Uterus (tissue), 4 donors: ENCODE data around the gene STKLD1. TPM values are rescaled to one million over a fixed set of nuclear protein-coding genes. Genes with fewer than 3 reads are reported as not detected.
A peak's percentile ranks its signal among the peaks of the same experiment; 100 is the strongest.

Experiments
- DNase-seq, 2 donors: peaks; one replicate each; pipeline ENCODE4 v3.0.0-alpha.2; 2019 to 2020
- H3K27ac ChIP-seq, 2 donors: fragments of 200-600 bp; sonication (generic); 1 replicate in 1 of 2; 2 replicates in 1 of 2; pipeline ENCODE4 v1.5.1; 2016 to 2018
- H3K27me3 ChIP-seq, 2 donors: fragments of 200-600 bp; sonication (generic); one replicate each; pipeline ENCODE4 v1.5.1; 2018 to 2019; ENCODE audit warnings: control low read depth in 1 of 2
- H3K36me3 ChIP-seq, 2 donors: fragments of 200-600 bp; sonication (generic); one replicate each; pipeline ENCODE4 v1.5.1; 2019; ENCODE audit warnings: control low read depth in 1 of 2
- H3K4me1 ChIP-seq, 2 donors: fragments of 200-600 bp; sonication (generic); one replicate each; pipeline ENCODE4 v1.5.1; 2018 to 2019; ENCODE audit warnings: control low read depth in 1 of 2
- H3K4me3 ChIP-seq, 2 donors: fragments of 200-600 bp; sonication (generic); 1 replicate in 1 of 2; 2 replicates in 1 of 2; pipeline ENCODE4 v1.5.1; 2018 to 2019; ENCODE audit warnings: mild to moderate bottlenecking in 1 of 2
- H3K9me3 ChIP-seq, 2 donors: fragments of 200-600 bp; sonication (generic); one replicate each; pipeline ENCODE4 v1.5.1; 2019; ENCODE audit warnings: control low read depth in 1 of 2
- POLR2A ChIP-seq, 2 donors: fragments of 450-650 bp; IDR thresholded peaks; one replicate each; pipeline ENCODE4 v1.6.1; 2016; ENCODE audit warnings: antibody characterized with exemption in 2 of 2, mild to moderate bottlenecking in 1 of 2, moderate library complexity in 1 of 2
- intact Hi-C: fragments of 100-400 bp; cut with DNase I; formaldehyde crosslinking; loops from one replicate; pipeline ENCODE4 v1.15.1; 2023; ENCODE audit warnings: low total_unique reads
- total RNA-seq, 4 donors: library from RNA; depleted of rRNA in 3 of 4; stranded (reverse); fragments of >200 nt in 3 of 4; gene quantifications; one replicate each; pipeline versions ENCODE4 v1.1.0 to v1.2.4, GENCODE V29; 2014 to 2023
- TF ChIP-seq, protein P1 (sequence below), 4 experiments: fragments of 200-600 bp in 2 of 4; fragments of 450-650 bp in 2 of 4; sonication (generic) in 2 of 4; IDR thresholded peaks; one replicate each; pipeline ENCODE4 v1.5.1; 2016 to 2019; ENCODE audit warnings: antibody characterized with exemption in 4 of 4, mild to moderate bottlenecking in 2 of 4, moderate library complexity in 1 of 4
- donor health status: DM: yes; HTN: yes; CAD: no.

The STKLD1 gene
- total RNA-seq, 4 donors from 2014 or later: 0.88 to 1.7 (median 1.5) TPM; not detected in 1

- H3K36me3 ChIP-seq: no peaks in the 10 kb centered on the region
These were observed 30.6 kb upstream of the STKLD1 start for GRCh38 chr9:133345596-133345995.

DNA sequence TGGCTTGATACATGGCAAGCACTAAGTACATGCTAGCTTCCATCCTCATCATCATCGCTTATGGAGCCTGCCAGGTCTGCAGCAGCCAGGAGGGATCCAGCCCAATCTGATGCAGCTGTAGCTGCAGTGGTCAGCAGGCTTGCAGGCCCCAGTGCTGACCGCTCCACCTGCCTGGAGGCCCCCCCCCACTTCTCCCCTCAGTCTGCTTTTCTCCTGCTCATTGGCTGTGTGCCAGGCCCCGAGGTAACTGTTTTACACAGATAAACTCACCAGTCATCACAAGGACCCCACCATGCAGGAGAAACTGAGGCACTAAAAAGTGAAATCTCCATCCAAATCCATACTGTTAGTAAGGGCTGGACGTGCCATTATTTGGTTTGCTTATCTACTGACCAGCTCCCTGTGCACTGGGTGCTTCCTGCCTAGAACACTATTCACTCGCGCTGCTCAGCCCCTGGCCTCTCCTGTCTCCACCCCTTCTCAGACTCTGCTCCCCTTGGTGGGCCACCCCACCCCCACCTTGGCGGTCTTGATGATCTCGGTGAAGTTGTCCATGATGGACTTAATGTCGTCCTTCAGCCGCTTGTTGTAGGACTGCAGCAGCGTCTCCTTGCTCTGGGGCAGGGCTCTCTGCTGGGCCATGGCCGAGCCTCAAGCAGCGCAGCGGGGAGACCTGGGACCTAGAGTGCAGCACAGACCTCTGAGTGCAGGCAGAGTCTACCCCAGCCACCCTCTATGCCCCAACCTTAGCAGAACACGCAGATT lies 30.0 kb upstream of the STKLD1 start:
- Histone ChIP-seq H3K9me3 (no peaks in the 10 kb centered on the region), H3K27ac (peak overlapping the region; percentile 76 to 91), H3K4me1 (peaks cover 0 to 15% of the 10 kb centered on the region in 2 donors), H3K27me3 (no peaks in the 10 kb centered on the region), H3K36me3 (no peaks in the 10 kb centered on the region), H3K4me3 (peak overlapping the region in 1 of 2 donors; percentile 93)
- TF ChIP-seq, protein P1, sequence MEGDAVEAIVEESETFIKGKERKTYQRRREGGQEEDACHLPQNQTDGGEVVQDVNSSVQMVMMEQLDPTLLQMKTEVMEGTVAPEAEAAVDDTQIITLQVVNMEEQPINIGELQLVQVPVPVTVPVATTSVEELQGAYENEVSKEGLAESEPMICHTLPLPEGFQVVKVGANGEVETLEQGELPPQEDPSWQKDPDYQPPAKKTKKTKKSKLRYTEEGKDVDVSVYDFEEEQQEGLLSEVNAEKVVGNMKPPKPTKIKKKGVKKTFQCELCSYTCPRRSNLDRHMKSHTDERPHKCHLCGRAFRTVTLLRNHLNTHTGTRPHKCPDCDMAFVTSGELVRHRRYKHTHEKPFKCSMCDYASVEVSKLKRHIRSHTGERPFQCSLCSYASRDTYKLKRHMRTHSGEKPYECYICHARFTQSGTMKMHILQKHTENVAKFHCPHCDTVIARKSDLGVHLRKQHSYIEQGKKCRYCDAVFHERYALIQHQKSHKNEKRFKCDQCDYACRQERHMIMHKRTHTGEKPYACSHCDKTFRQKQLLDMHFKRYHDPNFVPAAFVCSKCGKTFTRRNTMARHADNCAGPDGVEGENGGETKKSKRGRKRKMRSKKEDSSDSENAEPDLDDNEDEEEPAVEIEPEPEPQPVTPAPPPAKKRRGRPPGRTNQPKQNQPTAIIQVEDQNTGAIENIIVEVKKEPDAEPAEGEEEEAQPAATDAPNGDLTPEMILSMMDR (IDR thresholded peaks at IDR 0.05): no peak
- TF ChIP-seq POLR2A (IDR thresholded peaks at IDR 0.05): no peak
- peak in 1 of 2 donors; percentile 49 for DNase-seq
- intact Hi-C loops: no loop called here

More at GRCh38 chr9:133345596-133345995, 30.6 kb upstream of the STKLD1 start:
- no peak overlapping the region for H3K27ac ChIP-seq
- intact Hi-C loops: no loop called here
- peaks cover 0 to 15% of the 10 kb centered on the region in 2 donors for H3K4me1 ChIP-seq
- no peaks in the 10 kb centered on the region for H3K9me3 ChIP-seq
- TF ChIP-seq POLR2A (IDR thresholded peaks at IDR 0.05): no peak
- TF ChIP-seq, protein P1 (IDR thresholded peaks at IDR 0.05): no peak
- H3K4me3 ChIP-seq: no peak overlapping the region
- DNase-seq: no peak
- no peaks in the 10 kb centered on the region for H3K27me3 ChIP-seq

DNA sequence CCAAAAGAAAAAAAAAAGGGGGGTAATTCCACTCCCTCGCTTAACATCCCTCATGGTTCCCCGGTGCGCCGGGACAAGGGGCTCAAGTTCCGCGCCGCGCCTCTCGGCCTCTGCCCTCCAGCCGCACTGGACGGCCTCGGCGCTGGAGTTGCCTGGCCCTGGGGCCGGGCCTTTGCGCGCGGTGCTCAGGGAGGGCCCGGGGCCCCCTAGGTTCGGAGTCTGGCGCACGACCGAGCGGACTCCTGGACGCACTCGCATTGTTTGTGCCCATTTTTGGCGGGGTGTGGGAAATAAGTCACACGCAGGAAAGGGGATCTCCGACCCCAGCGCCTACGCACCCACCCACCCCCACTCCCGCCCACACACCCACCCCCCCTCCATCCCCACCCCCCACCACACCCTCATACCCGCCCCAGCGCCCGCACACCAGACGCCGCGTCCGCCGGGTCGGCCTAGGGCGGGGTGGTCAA lies 28.6 kb upstream of the STKLD1 start:
- Histone ChIP-seq H3K9me3 (no peaks in the 10 kb centered on the region), H3K27me3 (no peaks in the 10 kb centered on the region), H3K27ac (peak overlapping the region; percentile 76 to 91), H3K4me1 (peaks cover 0 to 15% of the 10 kb centered on the region in 2 donors), H3K4me3 (peak overlapping the region; percentile 64 to 93), H3K36me3 (no peaks in the 10 kb centered on the region)
- DNase-seq: peak in 1 of 2 donors; percentile 49
- TF ChIP-seq, protein P1 (IDR thresholded peaks at IDR 0.05): peak in 1 of 4 experiments; percentile 15
- no peak for TF ChIP-seq POLR2A (IDR thresholded peaks at IDR 0.05)
- intact Hi-C loops: no loop called here

DNA sequence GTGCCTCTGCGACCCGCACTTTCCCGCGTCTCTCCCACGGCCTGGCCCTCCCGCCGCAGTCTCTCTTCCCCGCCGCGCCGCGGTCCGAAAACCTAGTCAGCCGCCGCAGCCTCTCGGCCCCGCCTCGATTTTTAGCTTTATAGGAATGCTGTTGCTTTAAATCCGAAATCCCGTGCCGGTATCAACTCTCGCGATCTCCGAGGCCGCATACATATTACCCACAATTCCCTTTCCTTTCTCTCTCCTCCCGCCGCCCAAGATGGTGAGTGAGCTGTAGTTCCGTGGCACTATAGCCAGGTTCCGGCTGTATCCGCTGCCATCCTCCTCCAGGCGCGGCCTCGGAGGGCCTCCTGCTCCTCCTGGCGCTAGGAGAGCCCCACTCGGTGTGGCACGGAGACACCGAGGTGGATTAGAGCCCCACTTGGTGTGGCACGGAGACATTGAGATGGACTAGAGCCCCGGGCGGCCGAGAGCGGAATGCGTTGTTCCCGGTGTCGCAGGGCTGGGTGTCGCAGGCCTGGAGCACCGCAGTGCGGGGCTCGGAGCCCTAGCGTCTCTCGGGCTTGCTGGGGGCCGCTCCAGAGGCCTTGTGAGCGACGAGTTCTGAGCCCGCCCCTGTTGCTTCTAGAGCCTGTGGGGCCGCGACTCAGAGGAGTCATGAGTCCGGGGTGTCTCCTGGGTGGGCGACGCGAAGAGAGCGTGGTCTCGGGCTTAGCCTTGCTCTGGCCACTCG lies 28.0 kb upstream of the STKLD1 start, which contains the start of the genes MED22 and RPL7A:
MED22 (minus strand) TSS at position 147 of the 733 bp plus-strand sequence. CDS start 1,469 bp downstream, outside the sequence.
RPL7A (plus strand) TSS at position 234 of the 733 bp plus-strand sequence; CDS start at position 260, 26 bp downstream.
- Histone ChIP-seq H3K27ac (peak within 1 kb of the TSS; percentile 76 to 91), H3K4me3 (peak within 1 kb of the TSS; percentile 64 to 93), H3K27me3 (no peaks in the 10 kb centered on the region), H3K4me1 (peaks cover 0 to 15% of the 10 kb centered on the region in 2 donors), H3K36me3 (no peaks in the 10 kb centered on the region), H3K9me3 (no peaks in the 10 kb centered on the region)
- TF ChIP-seq POLR2A (IDR thresholded peaks at IDR 0.05): peak; percentile 63 to 82
- TF ChIP-seq, protein P1 (IDR thresholded peaks at IDR 0.05): peak in 3 of 4 experiments; percentile 16 to 28 (median 24)
- intact Hi-C loops: no loop called here
- peak; percentile 94 to 97 for DNase-seq
